GM19238 (cell line): ENCODE results near the gene HOXB2.
A peak's percentile ranks its signal among the peaks of the same experiment; 100 is the strongest.

Experiments
- DNase-seq: peaks from one replicate; pipeline ENCODE4 v3.0.0; 2011; ENCODE audit warnings: low spot score; ENCODE audit not compliant: insufficient read length

The HOXB2 gene

GRCh38 chr17:48545022-48545375 is at the start of gene HOXB2:
TSS of gene HOXB2 (minus strand) at chr17:48545109. CDS start at chr17:48544911, 198 bp downstream.
- DNase-seq = no peak

GRCh38 chr17:48593840-48594537 is 49.1 kb upstream of the HOXB2 start:
- peak; percentile 84 for DNase-seq

DNA sequence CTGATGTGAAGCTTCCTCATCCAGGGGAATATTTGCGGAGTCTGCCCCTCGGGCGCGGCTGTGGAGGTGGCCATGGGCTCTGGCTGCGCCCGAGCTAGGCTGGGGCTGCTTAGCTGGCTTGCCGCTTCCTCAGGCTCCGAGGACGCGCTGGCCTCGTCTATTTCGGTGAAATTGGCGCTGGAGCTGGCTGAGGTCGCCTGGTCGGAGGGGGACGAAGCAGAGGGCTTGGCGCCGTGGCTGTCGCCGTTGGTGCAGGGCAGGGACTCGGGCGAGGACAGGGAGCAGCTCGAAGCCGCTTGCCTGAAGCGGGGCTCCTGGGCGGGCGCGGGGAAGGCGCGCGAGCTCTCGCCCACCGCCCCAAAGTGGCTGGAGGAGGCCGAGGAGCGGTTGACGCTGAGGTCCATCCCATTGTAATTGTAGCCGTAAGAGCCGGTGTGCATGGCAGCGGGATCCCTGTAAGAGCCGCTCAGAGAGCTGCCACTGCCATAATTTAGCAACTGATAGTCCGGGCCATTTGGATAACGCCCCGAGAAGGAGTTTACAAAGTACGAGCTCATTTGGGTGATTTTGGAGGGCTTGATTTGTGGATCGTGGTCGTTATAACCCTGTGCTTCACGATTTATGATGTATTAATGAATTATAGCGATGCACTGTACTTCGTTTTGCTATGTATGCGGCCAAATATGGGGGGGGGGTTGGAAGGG is 48.4 kb upstream of the HOXB2 start, which contains the start of gene HOXB5:
HOXB5 (minus strand) TSS at position 654 of the 704 bp plus-strand sequence; CDS start at position 557, 97 bp downstream.
- DNase-seq = no peak

DNA sequence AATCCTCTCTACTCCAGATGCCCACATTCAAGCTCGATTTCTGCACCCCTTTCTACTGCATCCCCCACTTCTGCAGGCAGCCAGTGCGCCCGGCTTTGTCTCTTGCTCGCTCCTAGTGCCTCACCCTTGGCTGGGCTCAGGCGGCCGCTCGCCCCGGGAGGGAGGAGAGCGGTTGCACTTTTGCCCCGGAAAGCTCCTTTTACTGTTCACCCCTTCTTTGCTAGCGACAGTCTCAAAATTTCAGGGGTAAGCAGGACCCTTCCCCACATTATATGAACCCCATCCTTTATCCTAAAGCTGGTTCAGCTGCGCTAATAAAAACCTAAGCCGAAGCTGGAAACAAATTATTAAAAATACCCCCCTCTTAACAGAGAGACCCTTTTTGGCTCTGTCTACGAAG is 47.7 kb upstream of the HOXB2 start:
- DNase-seq = no peak

- no peak for DNase-seq
Observed at GRCh38 chr17:48592057-48592514, 47.2 kb upstream of the HOXB2 start.

- no peak for DNase-seq
Observed at GRCh38 chr17:48591255-48592056, 46.5 kb upstream of the HOXB2 start.

DNA sequence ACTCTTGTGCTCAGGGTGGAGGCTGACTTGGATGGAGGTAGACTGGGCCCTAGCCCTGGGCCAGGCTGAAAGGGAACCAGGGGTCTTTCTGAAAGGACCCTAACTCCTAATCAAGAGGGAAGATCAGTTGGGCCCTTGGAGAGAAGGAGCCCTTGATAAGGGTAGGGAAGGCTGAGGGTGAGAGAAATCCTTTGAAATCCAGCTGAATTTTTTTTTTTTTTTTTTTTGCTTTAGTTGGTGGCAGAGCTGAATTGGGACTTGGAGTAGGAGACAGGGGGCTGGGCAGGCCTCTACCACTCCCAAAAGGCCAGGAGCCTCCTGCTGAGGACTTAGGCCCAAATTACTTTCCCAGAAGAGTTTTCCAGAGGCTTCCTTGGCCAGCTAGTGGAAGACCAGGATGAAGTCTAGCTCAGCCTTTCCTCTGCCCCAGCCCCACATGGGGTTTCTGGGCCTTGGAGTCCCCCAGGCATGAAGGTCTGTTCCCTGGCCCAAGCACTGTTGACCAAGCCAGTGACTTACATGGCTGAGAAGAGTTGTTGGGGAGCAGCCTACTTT is 45.8 kb upstream of the HOXB2 start:
- no peak for DNase-seq

- DNase-seq = no peak
Observed at GRCh38 chr17:48589831-48590606, 45.1 kb upstream of the HOXB2 start, which contains the start of gene HOXB3. TSS of gene HOXB3 (minus strand) at chr17:48590241. CDS start at chr17:48552474, 37,767 bp downstream.

DNA sequence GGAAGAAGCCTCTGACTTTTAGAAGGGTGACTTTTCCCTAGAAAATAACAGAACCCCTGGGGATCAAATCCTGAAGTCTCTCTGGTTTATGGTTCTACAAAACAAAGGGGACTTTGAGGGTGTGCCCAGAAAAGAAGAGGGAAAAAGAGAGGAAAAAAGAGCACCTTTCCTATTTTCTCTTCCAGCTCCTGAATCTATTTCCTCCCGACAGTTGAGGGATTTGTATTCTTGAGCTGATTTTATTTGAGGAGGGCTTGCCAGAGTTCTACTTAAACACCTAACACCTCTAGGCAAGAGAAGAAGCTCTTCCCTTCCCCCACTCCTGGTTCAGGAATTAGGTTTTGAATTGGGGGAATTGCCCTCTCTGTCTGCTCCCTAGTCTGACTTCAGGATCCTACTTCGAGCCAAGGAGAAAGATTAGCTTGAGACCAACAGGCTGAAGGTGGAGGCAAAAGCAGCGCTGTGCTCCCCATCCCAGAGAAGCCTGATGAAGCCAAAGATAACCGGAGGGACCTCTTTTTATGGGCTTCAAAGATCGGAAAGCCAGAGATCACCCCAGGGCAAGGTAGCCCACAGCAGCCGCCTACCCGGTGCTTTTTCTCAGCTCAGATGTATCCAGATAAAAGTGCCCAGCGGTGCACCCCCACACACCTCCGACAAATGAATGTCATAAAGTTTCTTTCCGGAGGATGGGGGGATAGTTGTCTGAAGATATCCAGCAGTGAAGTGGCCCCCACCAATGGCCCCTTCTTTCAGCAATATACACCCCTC is 44.3 kb upstream of the HOXB2 start:
- no peak for DNase-seq

DNA sequence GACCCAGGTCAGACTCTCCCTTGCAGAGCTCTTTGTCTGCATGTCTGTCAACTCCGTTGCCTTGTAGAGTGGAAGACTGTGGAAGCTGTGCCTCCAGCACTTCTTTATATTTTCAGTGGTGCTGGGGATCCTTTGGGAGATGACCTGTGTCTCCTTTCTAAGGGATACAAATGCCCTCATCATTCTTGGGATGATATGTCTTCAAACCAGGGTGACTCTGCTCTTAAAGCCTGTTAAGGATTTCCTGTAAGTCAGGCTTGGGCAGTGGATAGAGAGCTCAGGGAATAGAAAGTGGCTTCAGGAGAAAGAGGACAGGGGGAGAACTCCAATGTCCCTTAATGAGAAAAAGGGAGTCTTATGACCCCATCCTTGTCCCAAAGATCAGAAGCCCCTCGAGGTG is 43.6 kb upstream of the HOXB2 start:
- no peak for DNase-seq

DNA sequence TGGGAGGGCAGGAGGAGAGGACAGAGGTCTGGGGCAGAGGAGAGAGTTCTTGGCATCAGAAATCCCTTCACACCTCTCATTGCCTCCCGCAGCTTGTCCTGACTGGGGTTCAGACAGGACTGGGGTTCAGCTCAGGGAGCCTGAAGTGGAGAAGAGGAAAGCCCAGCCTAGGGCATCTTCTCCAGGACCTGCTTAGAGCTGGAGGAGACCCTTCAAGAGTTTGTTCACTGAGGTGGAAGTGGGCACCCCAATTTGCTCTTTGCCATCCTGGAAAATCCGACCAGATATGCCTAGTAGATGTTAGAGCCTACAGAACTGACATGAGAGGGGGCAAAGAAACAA is 43.1 kb upstream of the HOXB2 start:
- DNase-seq = no peak

DNA sequence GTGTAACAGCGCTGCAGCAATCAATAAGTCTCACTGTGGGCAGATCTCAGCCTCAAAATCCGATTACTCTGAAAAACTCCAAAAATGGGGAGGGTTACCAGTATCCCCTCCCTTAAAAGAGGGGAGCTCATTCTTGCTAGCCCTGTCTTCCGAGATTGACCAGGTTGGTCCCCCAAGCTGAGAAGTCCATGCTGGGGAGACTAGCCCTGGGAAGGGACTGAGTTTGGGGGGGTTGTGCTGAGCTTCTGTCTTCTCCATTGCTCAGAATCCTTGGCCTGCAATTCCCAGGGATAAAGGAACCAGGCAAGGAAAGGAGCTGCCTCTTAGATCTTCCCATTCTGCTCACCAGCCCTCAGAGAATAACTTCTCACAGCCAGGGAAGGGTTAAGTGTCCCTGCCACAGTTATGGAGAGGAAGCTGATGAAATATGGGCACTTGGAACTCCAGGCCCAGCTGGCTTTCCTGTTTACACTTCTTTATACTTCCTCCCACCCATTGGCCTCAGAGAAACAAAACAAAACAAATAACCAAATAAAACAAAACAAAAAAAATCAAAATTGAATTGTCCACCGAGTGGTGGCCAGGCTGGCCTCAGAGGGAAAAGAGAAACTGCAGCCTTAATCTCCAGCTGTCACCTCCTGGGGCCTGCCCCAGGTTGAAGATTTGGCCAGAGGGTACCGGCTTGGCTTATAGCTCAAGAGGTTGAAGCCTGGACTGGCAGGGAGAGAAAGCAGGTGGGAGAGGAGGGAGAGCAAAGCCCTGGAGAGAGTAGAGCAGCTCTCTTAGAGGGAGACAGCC is 42.6 kb upstream of the HOXB2 start:
- no peak for DNase-seq

DNA sequence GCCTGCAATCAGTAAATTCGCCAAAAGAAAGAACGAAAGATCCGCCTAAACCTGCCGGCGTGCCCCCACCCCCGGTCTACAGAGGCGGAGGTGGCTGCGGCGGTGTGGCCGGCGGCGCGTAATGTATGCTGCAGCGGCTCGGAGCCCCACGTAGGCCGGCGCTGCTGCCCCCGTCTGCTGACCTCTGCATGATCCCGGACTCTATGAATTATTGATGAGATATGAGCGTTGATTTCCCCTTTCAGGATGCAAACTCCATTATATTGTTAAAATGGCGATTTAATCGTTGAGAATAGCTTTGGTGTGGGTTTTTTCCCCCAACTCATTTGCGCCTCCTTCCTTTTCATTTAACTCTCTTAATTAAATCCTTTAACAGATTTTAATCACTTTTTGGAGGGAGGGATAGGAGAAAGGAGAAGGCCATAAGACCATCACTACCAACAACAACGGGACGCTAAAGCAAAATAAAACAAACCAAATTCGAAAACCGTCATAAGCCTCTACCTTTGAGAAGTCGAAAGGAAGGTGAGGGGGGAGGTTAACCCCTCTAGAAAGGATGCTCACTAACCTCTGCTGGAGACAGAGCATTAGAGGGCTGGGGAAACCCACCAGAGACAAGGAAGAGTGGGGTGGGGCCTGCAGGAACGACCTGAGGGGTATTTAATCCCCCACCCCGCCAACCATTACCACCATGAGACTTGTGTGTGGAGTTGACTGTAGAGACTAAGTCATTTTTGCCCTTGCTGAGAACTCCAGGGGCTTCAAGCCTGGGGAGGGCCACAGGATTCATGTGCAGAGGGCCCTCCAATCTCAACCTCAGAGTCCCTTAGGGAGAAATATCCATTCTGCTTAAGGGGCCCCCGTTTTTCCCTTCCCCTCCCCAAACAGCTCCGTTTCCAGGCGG is 41.7 kb upstream of the HOXB2 start:
- peak; percentile 62 for DNase-seq

- DNase-seq = no peak
Observed at GRCh38 chr17:48584223-48584741, 39.4 kb upstream of the HOXB2 start.

GRCh38 chr17:48583708-48584222 is 38.9 kb upstream of the HOXB2 start:
- DNase-seq = no peak

- DNase-seq = no peak
Observed at GRCh38 chr17:48582750-48583069, 37.8 kb upstream of the HOXB2 start.

DNA sequence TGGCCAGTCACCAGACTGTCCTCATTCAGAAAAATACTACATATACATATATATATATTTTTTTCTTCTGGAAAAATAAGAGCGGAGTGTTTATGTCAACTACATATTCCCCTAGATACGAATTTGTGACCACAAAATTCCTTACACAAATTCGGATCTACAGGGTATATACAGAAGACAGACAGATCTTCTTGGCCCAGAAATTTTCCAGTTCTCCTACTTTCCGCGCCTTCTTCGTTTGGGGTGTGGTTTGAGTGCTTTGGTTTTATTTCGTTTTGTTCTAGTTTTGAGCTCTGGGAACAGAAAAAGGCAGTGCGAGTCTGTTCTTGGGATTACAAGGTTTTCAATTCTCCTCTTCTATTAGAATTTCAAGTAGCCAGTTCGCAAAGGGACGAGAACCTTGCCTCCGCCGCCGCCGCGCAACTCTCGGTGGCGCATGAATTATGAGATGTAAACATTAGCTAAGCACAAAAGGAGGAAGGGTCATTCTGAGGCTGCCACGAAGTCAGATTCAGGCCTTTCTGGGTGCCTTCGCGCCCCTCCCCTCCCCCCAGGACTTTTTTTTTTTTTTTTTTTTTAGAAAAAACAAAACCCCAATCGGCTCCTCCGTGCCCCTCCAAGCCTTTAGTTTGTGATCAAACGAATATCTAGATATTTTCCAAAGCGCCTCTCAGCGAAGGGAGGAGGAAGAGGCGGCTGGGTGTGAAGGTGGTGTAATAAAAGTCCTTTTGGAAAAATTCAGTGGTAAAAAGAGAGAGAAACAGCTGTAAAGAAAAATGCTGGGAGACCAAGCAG is 35.0 kb upstream of the HOXB2 start:
- no peak for DNase-seq
